ENCODE measurements around the gene PASD1. TPM values are rescaled to one million over a fixed set of nuclear protein-coding genes. Genes with fewer than 3 reads are reported as not detected.
"Not testable (repeated sequence)": the region's sequence is repeated elsewhere in the genome, so short reads cannot be mapped to it uniquely, and the experiment has no call there.

The PASD1 gene
- polyA plus RNA-seq, 5 donors: 0.06 to 0.16 (median 0.09) TPM

- DNase-seq: no peak
These were observed 57.9 kb downstream of the PASD1 start for GRCh38 chrX:151621422-151621821.

DNA sequence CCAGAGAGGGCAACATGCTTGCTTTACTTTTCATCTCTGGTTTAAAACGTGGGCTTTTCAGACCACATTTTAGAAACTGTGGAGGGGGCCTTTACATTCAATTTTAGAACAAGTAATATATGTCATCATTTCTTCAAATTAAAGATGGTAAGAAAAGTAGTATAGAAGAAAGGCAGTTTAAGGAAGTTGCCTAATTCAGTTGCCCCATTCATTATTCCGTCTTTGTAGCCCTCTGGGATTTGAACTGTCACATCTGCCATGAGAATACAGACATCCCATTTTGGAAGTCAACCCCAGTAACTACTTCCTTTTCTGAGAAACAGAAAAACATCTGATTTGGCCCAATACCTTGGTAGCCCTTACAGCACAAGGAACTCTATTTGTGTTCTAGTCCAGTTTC is 61.2 kb downstream of the PASD1 start:
- DNase-seq: no peak

DNA sequence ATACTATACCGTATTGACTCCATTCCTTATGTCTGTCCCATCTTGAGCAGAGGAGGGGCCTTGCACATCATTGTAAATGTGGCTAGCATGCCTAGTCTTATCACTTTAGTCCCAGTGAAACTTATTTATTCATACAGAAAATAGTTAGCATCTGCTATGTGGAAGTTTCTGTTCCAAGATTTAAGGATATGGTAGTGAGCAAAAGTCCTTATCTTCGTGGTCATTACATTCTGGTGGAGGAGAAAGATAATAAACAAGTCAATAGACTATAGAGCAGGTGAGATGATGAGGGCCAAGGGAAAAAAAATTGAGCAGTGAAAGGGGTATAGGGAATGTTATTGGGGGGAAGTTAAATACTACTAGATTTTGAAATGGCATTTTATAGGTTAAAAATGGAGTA is 68.3 kb downstream of the PASD1 start:
- no peak for DNase-seq

- DNase-seq: no peak
These were observed 69.7 kb downstream of the PASD1 start for GRCh38 chrX:151633157-151633556.

- DNase-seq: no peak
These were observed 71.5 kb downstream of the PASD1 start for GRCh38 chrX:151634937-151635336.

DNA sequence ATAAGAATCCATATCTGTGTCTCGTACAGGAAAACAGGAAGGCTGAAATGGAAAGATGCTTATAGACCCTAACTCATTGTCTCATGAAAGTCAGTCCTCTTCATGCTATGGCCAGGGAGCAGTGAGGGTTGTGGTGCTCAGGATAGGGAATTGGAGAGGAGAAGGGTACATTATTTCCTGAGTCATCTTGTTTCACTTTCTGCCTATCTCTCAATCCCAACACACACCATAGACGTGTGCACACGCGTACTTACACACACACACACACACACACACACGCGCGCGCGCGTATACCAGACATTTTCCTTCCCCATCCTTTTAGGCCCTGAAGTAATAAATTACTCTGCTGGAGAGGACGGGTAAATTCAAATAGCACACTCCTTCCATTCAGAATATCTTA is 78.1 kb downstream of the PASD1 start:
- DNase-seq: no peak

DNA sequence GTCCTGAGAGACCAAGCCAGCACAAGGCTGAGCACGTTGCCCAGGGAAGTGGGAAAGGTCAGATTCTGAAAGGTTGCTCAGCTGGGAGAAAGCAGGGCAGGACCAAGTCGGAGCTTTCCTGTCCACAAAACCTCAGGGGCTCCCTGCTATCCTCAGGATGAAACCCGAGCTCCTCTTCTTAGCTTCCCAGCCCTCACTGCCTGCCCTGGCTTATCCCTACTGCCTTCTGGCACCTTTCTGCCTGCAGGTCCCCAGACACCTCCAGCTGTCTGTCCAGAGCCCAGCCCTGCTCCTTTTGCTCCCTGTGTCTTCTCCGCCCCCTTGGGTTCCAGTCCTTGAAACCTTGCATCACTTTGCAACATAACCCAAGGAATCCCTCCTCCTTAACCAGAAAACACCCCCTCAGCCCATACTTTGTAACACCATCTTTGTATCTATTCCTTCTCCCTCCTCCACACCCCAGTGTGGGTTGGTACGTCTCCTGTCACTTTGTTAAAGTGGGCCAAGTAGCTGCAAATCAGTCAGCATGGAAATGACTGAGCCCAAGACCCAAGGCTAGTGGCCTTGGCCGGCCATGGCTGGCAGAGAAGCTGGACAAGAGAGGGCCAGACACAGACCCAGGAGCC is 111.8 kb downstream of the PASD1 start:
- DNase-seq: no peak

DNA sequence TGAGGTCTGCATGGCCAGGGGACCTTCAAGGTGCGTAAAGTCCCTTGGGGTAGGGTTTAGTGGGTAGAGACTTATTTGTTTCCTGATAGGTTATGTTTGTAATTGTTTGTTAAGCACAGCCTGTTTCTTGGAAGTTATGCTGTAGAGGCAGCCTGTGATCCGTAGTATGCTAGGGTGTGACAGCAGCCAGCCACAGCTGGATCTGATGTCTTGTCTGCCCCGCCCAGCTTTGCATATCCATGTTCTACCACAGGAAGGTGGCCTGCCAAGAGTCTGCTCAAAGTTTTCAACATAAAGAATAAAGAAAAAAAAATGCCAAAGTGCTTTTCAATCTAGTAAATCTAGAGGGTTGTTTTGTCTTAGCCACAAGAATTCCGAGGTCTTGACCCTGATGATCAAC is 112.7 kb downstream of the PASD1 start:
- no peak for DNase-seq

GRCh38 chrX:151679798-151680402 is 116.4 kb downstream of the PASD1 start:
- no peak for DNase-seq

DNA sequence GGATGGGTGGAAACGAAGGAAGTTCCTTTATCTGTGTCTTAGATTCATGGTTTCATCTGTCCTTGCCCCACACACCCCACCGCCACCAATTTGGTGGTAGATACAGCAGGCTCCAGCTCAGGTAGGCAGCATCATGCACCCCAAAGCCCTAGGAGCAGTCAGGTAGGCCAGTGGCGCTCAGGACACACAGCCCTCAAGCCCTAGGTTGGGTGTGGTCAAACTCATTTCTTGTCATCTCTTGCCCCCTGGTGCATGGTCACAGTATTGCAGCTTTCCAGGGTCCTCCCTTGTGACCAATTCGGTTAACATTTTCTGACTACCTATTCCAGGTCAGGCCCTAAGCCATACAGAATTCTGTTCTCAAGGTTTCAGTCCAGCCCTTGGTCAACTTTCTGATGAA is 117.3 kb downstream of the PASD1 start:
- no peak for DNase-seq

- no peak for DNase-seq
These were observed 124.2 kb downstream of the PASD1 start for GRCh38 chrX:151687635-151688034.

GRCh38 chrX:151688695-151689094 is 125.2 kb downstream of the PASD1 start:
- no peak for DNase-seq

DNA sequence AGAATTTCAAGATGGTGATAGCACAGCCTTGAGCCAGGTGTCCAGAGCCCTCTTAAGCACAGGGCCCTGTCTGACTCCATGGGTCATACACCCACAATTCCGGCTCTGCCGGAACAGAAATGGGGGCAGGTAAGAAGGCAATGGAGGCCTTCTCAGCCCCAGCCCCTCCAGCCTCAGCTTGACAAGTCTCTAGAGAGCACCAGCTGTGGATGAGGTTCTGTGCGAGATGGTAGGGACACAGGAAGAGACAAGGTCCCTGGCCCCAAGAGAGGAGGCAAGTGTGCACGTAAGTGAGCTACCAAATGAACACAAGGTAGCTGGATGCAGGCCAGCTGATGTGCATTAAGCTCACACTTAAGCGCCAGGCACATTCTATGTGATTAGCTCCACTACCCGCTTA is 129.3 kb downstream of the PASD1 start:
- no peak for DNase-seq

DNA sequence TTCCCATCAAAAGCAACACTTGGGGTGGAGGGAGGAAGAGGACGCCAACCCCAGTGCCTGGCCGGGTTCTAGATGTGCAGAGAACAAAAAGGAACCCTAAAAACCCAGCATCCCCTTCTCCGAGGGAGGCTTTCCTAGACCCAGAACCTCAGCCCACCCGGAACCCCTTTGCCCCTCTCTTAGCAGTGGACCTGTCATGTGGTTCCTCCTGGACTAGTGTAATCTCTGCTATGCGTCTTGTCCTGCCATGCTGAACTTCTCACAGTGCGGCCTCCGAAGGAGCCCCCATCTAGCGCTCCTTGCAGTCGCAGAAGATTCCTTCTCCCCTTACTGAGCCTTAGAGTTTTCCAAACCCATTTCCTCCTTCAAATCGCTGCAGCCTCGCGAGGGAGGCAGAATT is 130.6 kb downstream of the PASD1 start:
- no peak for DNase-seq

DNA sequence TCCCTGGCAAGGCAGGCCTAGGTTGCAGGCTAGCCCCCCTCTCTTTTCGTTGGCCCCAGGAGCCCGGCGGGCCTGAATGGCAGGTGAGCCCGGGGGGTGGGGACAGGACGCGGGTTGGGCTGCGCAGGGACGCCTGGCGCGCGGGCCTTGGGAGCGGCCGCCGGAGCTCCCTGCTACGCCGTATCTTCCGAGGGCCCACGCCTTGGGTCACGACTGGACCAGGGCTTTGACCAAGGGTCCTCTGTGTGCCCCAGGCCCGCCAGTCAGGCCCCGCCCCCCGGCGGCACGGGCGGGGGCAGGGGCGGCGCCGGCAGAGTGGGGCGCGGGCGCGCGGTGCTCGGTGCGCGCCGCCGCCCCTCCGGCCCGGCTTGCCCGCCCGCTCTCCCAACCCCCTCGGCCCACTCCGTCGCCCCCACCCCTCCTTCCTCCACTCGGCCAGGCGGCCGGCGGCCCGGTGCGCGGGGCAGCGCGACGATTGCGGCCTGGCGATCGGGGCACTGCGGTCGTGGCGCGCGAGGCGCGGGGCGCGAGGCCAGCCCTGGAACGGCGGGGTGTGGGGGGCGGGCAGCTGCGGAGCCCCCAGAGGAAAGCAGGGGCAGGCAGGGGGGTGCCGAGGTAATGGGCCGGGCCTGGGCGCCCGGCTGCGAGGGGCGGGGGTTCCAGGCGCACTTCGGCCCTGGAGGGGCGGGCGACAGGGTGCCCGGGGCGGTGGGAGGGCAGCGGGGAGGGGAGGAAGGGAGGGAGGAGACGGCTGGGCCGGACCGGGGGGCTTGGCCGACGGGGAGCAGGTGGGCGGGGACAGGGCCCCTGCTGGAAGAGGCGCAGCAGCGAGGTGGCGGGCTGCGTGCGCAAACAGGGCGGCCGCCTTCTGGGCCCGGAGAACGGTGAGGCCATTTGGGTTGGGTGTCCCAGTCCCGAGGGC is 131.4 kb downstream of the PASD1 start, which contains the start of gene PRRG3:
PRRG3 (plus strand) TSS at position 798 of the 922 bp plus-strand sequence. CDS start 3,357 bp downstream, outside the sequence.
- DNase-seq: no peak

- no peak for DNase-seq
These were observed 132.3 kb downstream of the PASD1 start for GRCh38 chrX:151695583-151696340.

DNA sequence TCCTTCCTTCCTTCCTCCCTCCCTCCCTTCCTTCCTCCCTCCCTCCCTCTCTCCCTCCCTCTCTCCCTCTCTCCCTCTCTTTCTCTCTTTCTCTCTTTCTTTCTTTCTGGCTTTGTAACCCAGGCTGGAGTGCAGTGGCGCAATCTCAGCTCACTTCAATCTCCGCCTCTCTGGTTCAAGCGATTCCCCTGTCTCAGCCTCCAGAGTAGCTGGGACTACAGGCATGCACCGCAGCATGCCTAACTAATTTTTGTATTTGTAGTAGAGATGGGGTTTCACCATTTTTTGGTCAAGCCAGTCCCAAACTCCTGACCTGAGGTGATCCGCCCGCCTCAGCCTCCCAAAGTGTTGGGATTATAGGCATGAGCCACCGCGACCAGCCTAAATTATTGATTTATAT is 133.6 kb downstream of the PASD1 start:
- not testable (repeated sequence) for DNase-seq

DNA sequence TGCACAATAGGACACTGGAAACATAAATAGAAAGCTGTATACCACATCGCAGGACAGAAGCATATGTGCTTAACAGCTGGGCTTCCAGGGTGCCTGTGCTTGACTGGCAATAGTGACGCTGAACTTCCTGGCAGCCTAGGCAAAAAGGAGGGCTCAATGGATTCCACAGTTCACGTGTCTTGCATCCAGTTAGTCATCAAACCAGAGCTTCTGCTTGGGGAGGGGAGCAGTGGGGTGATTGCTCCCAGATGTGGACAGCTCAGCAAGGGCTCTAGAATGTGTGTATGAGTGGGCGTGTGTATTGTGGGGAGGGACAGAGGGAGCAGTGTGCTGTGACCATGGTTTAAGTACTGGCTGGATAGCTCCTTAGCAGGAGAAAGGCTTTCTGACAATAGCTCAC is 134.0 kb downstream of the PASD1 start:
- DNase-seq: no peak

GRCh38 chrX:151698485-151698884 is 135.0 kb downstream of the PASD1 start:
- DNase-seq: no peak

DNA sequence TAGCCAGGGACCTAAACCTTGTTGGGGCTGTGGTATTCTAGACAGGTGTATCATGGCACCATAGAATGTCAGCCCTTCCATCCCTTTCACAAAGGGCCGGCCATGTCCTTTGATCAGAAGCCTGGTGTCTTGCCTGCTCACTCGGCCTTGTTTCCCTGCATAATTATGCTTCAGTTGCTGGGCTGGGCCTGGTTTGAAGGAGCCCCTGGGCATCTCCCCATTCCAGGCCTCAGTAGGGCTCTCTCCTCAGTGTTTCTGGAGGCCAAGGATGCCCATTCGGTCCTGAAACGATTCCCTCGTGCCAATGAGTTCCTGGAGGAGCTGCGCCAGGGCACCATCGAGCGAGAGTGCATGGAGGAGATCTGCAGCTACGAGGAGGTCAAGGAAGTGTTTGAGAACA is 136.3 kb downstream of the PASD1 start:
- no peak for DNase-seq

- no peak for DNase-seq
These were observed 137.1 kb downstream of the PASD1 start for GRCh38 chrX:151700581-151700980.

- DNase-seq: no peak
These were observed 137.6 kb downstream of the PASD1 start for GRCh38 chrX:151701071-151701470.

Measured in right lung (tissue), 5 donors.